Activated CD8-positive, alpha-beta T cell treated with anti-CD3 and anti-CD28 coated beads for 36 hours (primary cell): Measurements from ENCODE around the gene TSPYL1. TPM values are rescaled to one million over a fixed set of nuclear protein-coding genes. Genes with fewer than 3 reads are reported as not detected.

Experiments
- ATAC-seq: fragments of 200-7000 bp; cut with Tn5 transposase; one replicate; pipeline ENCODE4 v1.10.0; 2021; ENCODE audit warnings: mild to moderate bottlenecking, moderate library complexity
- CTCF ChIA-PET: fragments of 350-600 bp; sonication (Branson Sonifier 250); formaldehyde crosslinking; loops from one replicate; lab custom pipeline; 2021; ENCODE audit warnings: antibody characterized with exemption; lab: Charles Lee
- POLR2A ChIA-PET: fragments of 350-600 bp; sonication (Branson Sonifier 250); formaldehyde crosslinking; loops from one replicate; lab custom pipeline; 2021; ENCODE audit warnings: antibody characterized with exemption; lab: Charles Lee
- DNase-seq: peaks from one replicate; pipeline ENCODE4 v3.0.0-alpha.2; 2020
- H3K27ac Mint-ChIP-seq: one replicate; pipeline ENCODE4 v1.8.0; 2021; ENCODE audit warnings: mild to moderate bottlenecking, mixed read lengths
- H3K27me3 Mint-ChIP-seq: one replicate; pipeline ENCODE4 v1.8.0; 2021; ENCODE audit warnings: mixed read lengths
- H3K36me3 Mint-ChIP-seq: one replicate; pipeline ENCODE4 v1.8.0; 2021; ENCODE audit warnings: low read depth, mixed read lengths
- H3K4me1 Mint-ChIP-seq: one replicate; pipeline ENCODE4 v1.8.0; 2021; ENCODE audit warnings: low read depth, mixed read lengths
- H3K4me3 Mint-ChIP-seq: one replicate; pipeline ENCODE4 v1.8.0; 2021; ENCODE audit warnings: mild to moderate bottlenecking, moderate library complexity, mixed read lengths
- H3K9me3 Mint-ChIP-seq: one replicate; pipeline ENCODE4 v1.8.0; 2021; ENCODE audit warnings: mixed read lengths
- CTCF ChIP-seq: fragments of 200-600 bp; IDR thresholded peaks from one replicate; pipeline ENCODE4 v1.8.0; 2022; ENCODE audit warnings: antibody characterized with exemption, mild to moderate bottlenecking
- intact Hi-C: fragments of 100-400 bp; cut with micrococcal nuclease; formaldehyde crosslinking; loops from one replicate; pipeline ENCODE4 v1.10.0; 2022
- total RNA-seq, 2 experiments: library from RNA; stranded (reverse); gene quantifications; one replicate each; pipeline ENCODE4 v1.2.3, GENCODE V29; 2021

Gene TSPYL1
- total RNA-seq, 2 experiments from 2014 or later = 38.5 to 38.6 TPM

DNA sequence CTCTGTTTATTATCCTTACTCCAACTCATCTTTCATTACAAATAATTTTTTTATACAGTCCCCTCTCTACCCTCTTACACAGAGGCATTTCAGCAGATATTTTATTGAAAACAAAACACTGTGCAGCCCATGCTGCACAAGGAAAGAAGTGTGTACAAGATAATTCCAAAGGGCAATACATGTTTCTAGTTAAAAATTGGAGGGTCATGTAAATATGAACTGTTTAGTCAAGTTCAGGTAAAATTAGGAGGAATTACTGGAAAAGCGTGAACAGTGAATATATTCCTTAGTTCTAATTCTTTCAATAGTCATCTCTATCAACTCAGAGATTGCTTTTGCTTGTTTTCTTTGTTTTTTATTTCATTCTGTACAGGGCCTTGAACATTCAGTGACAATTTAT is 27.9 kb upstream of the TSPYL1 start:
- ChIA-PET CTCF (interaction anchor here (1.2 to 2.4 kb wide), 2 partner anchors 14 to 20 kb away, joined by 3 to 11 read pairs; no protein-coding TSS in a partner anchor), POLR2A (no interaction called here)
- DNase-seq (no peak), ATAC-seq (no peak)
- Mint-ChIP-seq H3K27me3 (no peaks in the 10 kb centered on the region), H3K27ac (no peak overlapping the region), H3K36me3 (no peaks in the 10 kb centered on the region), H3K9me3 (no peaks in the 10 kb centered on the region), H3K4me1 (peaks cover 2% of the 10 kb centered on the region), H3K4me3 (no peak overlapping the region)
- intact Hi-C loops = no loop called here
- no peak for TF ChIP-seq CTCF

- no peak for TF ChIP-seq CTCF
- no peaks in the 10 kb centered on the region for H3K27me3 Mint-ChIP-seq
- intact Hi-C loops = no loop called here
- ChIA-PET POLR2A (no interaction called here), CTCF (interaction anchor here (2.4 kb wide), 1 partner anchor 19 kb away, joined by 11 read pairs; no protein-coding TSS in a partner anchor)
- no peaks in the 10 kb centered on the region for H3K36me3 Mint-ChIP-seq
- no peaks in the 10 kb centered on the region for H3K9me3 Mint-ChIP-seq
- H3K4me1 Mint-ChIP-seq = peaks cover 2% of the 10 kb centered on the region
- H3K27ac Mint-ChIP-seq = no peak overlapping the region
- DNase-seq (no peak), ATAC-seq (no peak)
- H3K4me3 Mint-ChIP-seq = no peak overlapping the region
Measured at GRCh38 chr6:116307001-116307400, 27.3 kb upstream of the TSPYL1 start.

DNA sequence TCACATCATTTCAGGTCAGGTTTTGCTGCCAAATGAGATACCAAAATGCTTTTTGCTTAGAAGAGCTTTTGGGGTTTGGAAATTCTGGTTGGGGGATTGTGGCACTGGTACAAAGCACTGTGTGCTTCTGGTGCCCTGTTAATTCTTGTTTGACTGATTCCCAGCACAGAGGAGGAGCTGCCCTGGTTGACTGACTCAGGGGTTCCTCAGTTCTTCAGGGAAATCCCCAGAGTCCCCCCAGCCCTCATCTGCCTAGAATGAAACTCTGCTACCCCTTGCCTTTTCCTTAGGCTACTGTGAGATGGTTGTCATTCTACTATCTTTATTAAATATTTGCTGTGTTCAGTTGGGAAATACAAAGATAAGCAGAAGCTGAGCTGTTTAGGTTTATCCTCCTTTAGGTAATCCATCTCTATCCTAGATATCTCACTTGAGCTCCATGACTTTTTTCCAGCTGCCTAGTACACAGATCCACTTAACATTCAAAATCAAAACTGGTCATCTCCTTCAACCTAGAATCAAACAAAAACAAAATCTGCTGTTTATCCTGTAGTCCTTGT is 24.9 kb upstream of the TSPYL1 start:
- H3K4me1 Mint-ChIP-seq = peaks cover 2% of the 10 kb centered on the region
- H3K4me3 Mint-ChIP-seq = no peak overlapping the region
- POLR2A ChIA-PET = interaction anchor here (1.2 kb wide), 1 partner anchor 21 kb away, joined by 3 read pairs; no protein-coding TSS in a partner anchor
- intact Hi-C loops = no loop called here
- H3K36me3 Mint-ChIP-seq = no peaks in the 10 kb centered on the region
- no peak for DNase-seq
- CTCF ChIA-PET = interaction anchor here (0.6 to 1.5 kb wide), 2 partner anchors 16 to 281 kb away, joined by 3 to 6 read pairs; no protein-coding TSS in a partner anchor
- no peaks in the 10 kb centered on the region for H3K27me3 Mint-ChIP-seq
- H3K27ac Mint-ChIP-seq = no peak overlapping the region
- H3K9me3 Mint-ChIP-seq = no peaks in the 10 kb centered on the region
- TF ChIP-seq CTCF = no peak
- ATAC-seq = peak; percentile 47

DNA sequence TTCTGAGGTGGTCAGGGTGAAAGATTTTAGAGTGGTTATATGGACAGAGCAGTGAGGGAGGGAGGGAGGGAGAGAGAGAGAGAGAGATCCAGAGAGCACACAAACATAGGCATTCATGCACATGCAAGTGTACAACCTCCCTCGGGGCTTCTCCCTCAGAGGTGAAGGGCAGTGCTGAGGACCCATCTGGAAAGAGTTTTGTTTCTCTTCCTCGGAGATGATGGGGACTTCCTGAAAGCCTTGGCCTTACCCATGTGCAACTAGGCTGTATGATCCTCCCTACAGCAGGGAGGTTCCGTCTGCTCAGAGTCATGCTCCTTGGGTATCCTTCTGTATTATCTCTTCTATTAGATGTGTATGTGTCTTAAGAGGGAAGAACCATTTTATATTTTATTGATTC is 21.4 kb upstream of the TSPYL1 start:
- ChIA-PET CTCF (no interaction called here), POLR2A (no interaction called here)
- Mint-ChIP-seq H3K27me3 (no peaks in the 10 kb centered on the region), H3K27ac (no peak overlapping the region), H3K4me3 (no peak overlapping the region), H3K9me3 (peaks cover 3% of the 10 kb centered on the region), H3K36me3 (peaks cover 4% of the 10 kb centered on the region), H3K4me1 (peaks cover 2% of the 10 kb centered on the region)
- TF ChIP-seq CTCF = no peak
- intact Hi-C loops = no loop called here
- ATAC-seq (no peak), DNase-seq (no peak)

DNA sequence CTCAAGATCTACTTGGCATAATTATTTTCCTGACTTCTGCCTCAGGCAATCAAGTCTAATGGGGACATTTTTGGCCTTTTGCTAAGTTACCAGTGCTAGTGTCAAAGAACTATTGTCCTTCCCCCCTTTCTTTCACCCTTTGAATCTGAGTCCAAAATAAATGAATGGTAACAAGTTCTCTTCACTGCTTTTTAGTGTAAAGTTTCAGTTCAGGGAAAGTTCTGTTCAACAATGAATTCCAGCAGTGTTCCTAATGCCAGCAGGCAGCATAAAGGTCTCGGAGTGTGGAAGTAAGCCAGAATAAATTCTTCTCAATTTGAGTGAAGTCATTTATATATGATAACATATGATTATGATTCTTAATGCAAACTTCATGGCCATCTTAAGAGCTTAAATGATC is 20.8 kb upstream of the TSPYL1 start:
- DNase-seq (no peak), ATAC-seq (no peak)
- CTCF ChIA-PET = no interaction called here
- POLR2A ChIA-PET = no interaction called here
- TF ChIP-seq CTCF = no peak
- H3K27ac Mint-ChIP-seq = no peak overlapping the region
- H3K4me1 Mint-ChIP-seq = peaks cover 2% of the 10 kb centered on the region
- H3K36me3 Mint-ChIP-seq = peaks cover 4% of the 10 kb centered on the region
- H3K9me3 Mint-ChIP-seq = peaks cover 3% of the 10 kb centered on the region
- H3K4me3 Mint-ChIP-seq = no peak overlapping the region
- intact Hi-C loops = no loop called here
- no peaks in the 10 kb centered on the region for H3K27me3 Mint-ChIP-seq
